ENCODE data around the gene PRR23E. TPM values are rescaled to one million over a fixed set of nuclear protein-coding genes. Genes with fewer than 3 reads are reported as not detected.
A peak's percentile ranks its signal among the peaks of the same experiment; 100 is the strongest.

Gene PRR23E
- total and polyA plus RNA-seq, 2 donors from 2014 or later = not detected

DNA sequence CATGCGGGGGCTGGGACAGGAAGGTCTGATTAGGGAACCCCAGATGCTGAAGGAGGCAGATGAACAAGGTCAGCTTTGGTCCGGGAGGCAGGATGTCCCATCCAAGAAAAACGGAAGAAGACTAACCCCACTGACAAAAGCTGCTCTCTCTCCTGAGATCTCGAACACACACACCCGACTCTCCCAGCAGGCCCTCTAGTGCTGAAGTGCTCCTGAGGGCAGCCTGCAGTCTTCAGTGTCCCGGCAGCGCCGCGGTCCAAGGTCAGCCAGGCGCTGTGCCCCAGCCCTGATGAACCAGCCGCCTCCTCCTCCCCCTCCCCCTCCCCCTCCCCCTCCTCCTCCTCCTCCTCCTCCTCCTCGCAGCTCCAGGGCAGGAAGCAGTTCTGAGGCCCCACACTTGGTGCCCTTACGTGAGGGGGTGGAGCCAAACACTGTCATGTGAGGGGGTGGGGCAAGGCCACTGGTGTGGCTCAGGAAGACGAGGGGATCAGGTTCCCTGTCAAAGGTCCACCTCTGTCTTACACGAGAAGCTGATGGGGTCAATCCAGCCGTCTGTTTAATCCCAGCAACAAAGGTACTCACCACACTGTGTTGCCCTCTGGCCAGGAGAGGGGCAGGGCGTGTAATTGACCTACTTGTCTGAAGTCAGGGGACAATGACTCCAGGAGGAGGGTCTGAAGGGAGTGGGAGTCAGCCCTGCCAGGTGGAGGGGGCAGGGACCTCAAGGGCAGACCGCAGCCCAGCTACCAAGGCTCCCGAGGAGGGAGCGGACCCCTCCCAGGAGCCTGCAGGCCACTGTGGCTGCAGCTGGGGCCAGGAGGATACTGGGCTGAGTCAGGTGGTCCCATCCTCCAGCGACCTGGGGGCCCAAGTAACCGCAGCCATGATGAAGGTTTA lies 34.3 kb downstream of the PRR23E start:
- no peak for FAIRE-seq

GRCh38 chr3:127228866-127229265 lies 35.9 kb downstream of the PRR23E start:
- Histone ChIP-seq H3K36me3 (ENCODE audit: control insufficient read depth in 2 of 3, insufficient read depth in 3 of 3, low read length in 3 of 3) (no peaks in the 10 kb centered on the region), H3K9me3 (ENCODE audit: control insufficient read depth in 2 of 3, insufficient read depth in 1 of 3, low read length in 3 of 3) (peaks cover 0 to 9% (median 0%) of the 10 kb centered on the region in 3 donors), H3K27ac (ENCODE audit: low read depth in 2 of 2, low read length in 2 of 2) (no peak overlapping the region), H3K4me1 (ENCODE audit: control insufficient read depth in 2 of 3, insufficient read depth in 2 of 3, low read depth in 1 of 3, low read length in 3 of 3) (no peaks in the 10 kb centered on the region), H3K4me3 (ENCODE audit: low read length in 3 of 3) (no peak overlapping the region), H3K9ac (ENCODE audit: low read length in 3 of 3) (no peak overlapping the region), H3K27me3 (ENCODE audit: control insufficient read depth, insufficient read depth, low read length) (no peaks in the 10 kb centered on the region)
- TF ChIP-seq, protein P1, sequence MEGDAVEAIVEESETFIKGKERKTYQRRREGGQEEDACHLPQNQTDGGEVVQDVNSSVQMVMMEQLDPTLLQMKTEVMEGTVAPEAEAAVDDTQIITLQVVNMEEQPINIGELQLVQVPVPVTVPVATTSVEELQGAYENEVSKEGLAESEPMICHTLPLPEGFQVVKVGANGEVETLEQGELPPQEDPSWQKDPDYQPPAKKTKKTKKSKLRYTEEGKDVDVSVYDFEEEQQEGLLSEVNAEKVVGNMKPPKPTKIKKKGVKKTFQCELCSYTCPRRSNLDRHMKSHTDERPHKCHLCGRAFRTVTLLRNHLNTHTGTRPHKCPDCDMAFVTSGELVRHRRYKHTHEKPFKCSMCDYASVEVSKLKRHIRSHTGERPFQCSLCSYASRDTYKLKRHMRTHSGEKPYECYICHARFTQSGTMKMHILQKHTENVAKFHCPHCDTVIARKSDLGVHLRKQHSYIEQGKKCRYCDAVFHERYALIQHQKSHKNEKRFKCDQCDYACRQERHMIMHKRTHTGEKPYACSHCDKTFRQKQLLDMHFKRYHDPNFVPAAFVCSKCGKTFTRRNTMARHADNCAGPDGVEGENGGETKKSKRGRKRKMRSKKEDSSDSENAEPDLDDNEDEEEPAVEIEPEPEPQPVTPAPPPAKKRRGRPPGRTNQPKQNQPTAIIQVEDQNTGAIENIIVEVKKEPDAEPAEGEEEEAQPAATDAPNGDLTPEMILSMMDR (IDR thresholded peaks at IDR 0.05; ENCODE audit: borderline replicate concordance, extremely low read depth, insufficient read depth) = no peak
- DNase-seq = no peak
- intact Hi-C loops (cut with DNase I) = no loop called here
- FAIRE-seq = no peak

More for the DNA sequence above, 34.3 kb downstream of the PRR23E start:
- Histone ChIP-seq H3K4me3 (ENCODE audit: low read length in 3 of 3) (no peak overlapping the region), H3K27me3 (ENCODE audit: control insufficient read depth, insufficient read depth, low read length) (no peaks in the 10 kb centered on the region), H3K27ac (ENCODE audit: low read depth in 2 of 2, low read length in 2 of 2) (no peak overlapping the region), H3K9ac (ENCODE audit: low read length in 3 of 3) (no peak overlapping the region), H3K36me3 (ENCODE audit: control insufficient read depth in 2 of 3, insufficient read depth in 3 of 3, low read length in 3 of 3) (no peaks in the 10 kb centered on the region), H3K9me3 (ENCODE audit: control insufficient read depth in 2 of 3, insufficient read depth in 1 of 3, low read length in 3 of 3) (peaks cover 0 to 9% (median 0%) of the 10 kb centered on the region in 3 donors), H3K4me1 (ENCODE audit: control insufficient read depth in 2 of 3, insufficient read depth in 2 of 3, low read depth in 1 of 3, low read length in 3 of 3) (no peaks in the 10 kb centered on the region)
- DNase-seq = peak in 2 of 5 donors; percentile 13 to 25
- intact Hi-C loops (cut with DNase I) = no loop called here
- TF ChIP-seq, protein P1 (IDR thresholded peaks at IDR 0.05; ENCODE audit: borderline replicate concordance, extremely low read depth, insufficient read depth) = no peak

DNA sequence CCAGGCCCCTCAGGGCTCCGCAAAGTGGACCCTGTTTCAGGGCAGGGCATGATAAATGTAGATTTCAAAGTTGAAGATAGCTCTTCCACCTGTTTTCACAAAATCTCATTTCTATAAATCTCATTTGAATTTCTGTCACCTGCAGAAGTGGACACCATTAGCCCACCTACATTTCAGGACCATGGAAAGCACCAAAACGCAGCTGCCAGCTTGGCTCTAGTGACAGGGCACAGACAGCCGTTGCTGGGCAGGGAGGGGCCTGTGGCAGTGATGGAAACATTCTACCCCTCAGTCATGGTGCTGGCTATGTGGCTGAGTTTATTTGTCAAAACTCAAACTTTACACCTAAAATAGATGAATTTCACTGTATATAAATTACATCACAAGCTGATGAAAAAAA lies 40.4 kb downstream of the PRR23E start:
- H3K4me3 ChIP-seq (ENCODE audit: low read length in 3 of 3) = no peak overlapping the region
- intact Hi-C loops (cut with DNase I) = no loop called here
- DNase-seq = peak in 3 of 5 donors; percentile 67 to 81 (median 77)

More for the DNA sequence above, 40.4 kb downstream of the PRR23E start:
- TF ChIP-seq, protein P1 (IDR thresholded peaks at IDR 0.05; ENCODE audit: borderline replicate concordance, extremely low read depth, insufficient read depth) = no peak
- H3K27me3 ChIP-seq (ENCODE audit: control insufficient read depth, insufficient read depth, low read length) = no peaks in the 10 kb centered on the region
- H3K9ac ChIP-seq (ENCODE audit: low read length in 3 of 3) = no peak overlapping the region
- no peak overlapping the region for H3K27ac ChIP-seq (ENCODE audit: low read depth in 2 of 2, low read length in 2 of 2)
- H3K4me1 ChIP-seq (ENCODE audit: control insufficient read depth in 2 of 3, insufficient read depth in 2 of 3, low read depth in 1 of 3, low read length in 3 of 3) = no peaks in the 10 kb centered on the region
- FAIRE-seq = no peak
- H3K36me3 ChIP-seq (ENCODE audit: control insufficient read depth in 2 of 3, insufficient read depth in 3 of 3, low read length in 3 of 3) = no peaks in the 10 kb centered on the region
- H3K9me3 ChIP-seq (ENCODE audit: control insufficient read depth in 2 of 3, insufficient read depth in 1 of 3, low read length in 3 of 3) = peaks cover 0 to 9% (median 0%) of the 10 kb centered on the region in 3 donors
